NCI-H1105 (cell line): Measurements from ENCODE around the gene DRG2.

Experiments used
- DNase-seq: peaks from one replicate; lab custom pipeline; 2025; lab: John Stamatoyannopoulos, UW

DRG2 gene

DNA sequence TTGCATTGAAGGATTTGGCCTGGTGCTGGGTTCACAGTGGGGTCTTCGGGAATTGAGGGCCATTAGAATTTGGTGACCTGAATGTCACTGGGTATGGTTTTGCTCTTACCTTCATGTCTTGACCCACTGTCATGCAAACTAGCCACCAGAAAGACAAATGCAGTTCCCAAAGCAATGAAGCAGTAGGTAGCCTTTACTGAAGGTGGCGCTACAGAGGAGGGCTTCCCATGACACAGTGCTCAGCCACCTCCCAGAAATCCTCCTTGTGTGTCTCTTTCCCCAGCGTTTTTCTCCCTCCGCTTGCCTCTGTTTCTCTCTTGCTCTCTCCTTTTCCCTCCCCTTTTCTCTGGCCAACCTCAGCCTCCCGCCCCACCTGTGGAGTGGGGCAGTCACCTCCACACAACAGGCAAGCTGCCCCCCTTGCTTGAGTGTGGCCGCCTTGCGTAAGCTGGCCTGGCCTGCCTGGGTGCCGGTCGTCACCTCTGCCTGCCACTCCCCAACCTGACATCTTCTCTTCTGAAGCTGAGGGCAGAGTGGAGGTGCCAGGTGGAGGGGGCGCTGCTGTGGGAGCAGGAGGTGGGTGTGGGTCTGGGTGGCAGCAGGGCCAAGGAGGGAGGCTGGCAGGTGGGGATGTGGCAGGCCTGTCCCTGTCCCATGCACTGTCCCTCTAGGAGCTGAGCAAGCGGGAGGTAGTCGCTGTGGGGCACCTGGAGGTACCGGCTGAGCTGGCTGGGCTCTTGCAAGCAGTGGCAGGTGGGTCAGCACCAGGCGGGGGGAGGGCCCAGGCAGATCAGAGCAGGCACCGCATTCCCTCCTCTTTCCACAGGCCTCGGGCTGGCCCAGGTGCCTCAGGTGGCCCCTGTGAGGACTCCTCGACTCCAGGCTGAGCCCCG, 55.5 kb downstream of the DRG2 start:
- no peak for DNase-seq

DNA sequence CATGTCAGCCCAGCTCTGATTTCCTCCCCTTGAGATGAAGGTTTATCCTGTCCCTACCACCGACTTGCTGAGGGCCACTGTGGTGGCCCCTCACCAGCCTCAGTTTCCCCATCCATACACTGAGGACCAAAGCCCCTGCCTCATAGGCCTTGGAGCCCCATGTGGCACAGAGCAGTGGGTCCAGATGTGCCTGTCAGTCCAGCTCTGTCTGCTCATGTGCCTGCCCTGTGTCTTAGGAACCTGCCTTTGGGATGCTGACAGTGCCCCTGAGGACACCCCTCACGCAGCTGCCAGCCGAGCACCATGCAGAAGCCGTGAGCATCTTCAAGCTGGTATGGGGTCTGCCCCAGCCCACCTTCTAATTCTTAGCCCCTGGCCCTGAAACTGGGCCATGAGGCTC, 56.5 kb downstream of the DRG2 start:
- no peak for DNase-seq

DNA sequence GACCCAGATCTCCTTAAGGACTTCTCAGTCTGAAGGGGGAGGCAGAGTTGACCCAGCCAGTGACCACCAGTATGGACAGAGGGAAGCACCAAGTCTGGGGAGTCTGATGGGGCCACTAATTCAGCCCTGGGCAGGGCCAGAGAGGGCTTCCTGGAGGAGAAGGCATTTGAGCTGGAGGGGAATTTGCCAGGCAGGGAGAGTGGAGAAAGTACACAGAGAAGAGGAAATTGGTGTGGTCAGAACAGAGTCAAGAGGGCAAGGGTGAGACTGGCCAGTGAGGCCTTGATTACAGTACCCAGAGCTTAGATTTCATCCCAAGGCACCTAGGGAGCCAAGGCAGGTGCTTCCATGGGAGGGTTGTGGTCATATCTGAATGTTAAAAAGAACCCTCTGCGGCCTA, 57.1 kb downstream of the DRG2 start:
- DNase-seq, result no peak

DNA sequence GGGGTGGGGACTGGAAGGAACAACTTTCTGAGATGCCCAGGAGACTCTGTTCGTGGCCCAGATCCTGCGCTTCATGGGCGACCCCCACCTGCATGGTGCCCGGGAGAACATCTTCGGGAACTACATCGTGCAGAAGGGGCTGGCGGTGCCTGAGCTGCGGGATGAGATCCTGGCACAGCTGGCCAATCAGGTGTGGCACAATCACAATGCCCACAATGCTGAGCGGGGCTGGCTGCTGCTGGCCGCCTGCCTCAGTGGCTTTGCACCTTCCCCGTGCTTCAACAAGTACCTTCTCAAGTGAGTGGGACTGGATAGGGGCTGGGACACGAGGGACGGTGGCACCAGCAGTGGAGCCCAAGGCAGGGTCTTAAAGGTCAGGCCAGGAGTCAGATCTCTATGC, 58.1 kb downstream of the DRG2 start:
- DNase-seq, result no peak

DNA sequence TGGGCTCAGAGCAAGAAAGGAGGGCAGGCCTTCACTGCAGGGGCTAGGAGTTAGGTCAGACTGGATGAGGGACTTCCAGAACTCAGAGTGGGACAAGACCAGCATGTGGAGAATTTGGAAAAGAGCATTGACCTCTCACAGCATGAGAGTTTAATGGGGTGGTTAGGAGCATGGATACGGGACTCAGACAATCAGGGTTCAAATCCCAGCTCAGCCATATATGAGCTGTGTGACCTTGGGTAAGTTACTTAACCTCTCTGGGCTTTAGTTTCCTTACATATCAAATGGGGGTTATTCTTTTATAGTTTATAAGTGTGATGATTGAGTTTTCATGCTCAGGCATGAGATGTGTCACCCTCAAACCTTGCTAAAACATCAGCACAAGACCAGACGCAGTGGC, 58.5 kb downstream of the DRG2 start:
- no peak for DNase-seq

DNA sequence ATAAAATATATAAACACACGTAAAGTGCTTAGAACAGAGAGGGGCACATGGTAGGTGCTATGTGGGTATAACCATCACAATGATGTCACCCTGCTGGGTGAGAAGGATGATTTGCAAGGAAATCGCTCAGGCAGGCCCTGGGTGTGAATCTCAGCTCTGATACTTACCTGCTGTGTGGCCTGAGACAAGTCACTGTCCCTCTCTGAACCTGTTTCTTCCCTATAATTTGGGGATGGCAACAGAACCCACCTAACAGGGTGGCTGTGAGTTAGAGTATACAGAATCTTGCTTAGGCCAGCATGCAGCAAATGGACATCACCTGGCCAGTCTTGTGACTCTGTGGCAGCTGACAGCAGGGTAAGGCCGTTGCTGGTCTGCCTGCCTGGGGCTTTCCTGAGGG, 59.2 kb downstream of the DRG2 start:
- DNase-seq, result no peak

DNA sequence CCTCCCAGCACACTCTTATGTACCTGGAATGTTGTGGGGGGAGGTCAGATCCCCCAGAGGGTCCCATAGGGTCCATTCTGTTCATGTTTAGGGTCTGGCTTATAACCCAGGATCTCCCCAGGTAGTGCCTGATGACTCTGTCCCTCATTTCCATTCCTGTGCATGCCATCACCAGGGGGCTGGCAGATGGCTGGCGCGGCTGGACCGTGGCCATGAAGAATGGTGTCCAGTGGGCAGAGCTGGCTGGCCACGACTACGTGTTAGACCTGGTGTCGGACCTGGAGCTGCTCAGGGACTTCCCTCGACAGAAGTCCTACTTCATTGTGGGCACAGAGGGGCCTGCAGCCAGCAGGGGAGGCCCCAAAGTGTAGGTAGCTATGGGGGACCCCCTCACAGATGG, 60.8 kb downstream of the DRG2 start:
- DNase-seq, result no peak

DNA sequence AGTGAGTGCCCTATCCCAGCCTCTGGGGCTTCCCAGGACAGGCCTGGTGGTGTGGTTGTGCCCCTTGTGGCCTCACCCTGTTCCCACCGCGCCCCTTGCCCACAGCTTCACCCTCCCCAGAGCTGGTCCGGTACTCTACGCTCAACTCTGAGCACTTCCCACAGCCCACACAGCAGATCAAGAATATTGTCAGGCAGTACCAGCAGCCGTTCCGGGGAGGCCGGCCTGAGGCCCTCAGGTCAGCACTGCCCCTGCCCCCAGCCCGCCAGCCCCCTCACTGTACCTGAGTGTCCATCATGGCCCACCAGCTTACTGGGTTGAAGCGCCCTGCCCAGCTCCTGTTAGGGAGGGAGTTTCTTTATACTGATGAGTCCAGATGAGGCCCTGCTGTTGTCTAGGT, 63.5 kb downstream of the DRG2 start:
- no peak for DNase-seq

DNA sequence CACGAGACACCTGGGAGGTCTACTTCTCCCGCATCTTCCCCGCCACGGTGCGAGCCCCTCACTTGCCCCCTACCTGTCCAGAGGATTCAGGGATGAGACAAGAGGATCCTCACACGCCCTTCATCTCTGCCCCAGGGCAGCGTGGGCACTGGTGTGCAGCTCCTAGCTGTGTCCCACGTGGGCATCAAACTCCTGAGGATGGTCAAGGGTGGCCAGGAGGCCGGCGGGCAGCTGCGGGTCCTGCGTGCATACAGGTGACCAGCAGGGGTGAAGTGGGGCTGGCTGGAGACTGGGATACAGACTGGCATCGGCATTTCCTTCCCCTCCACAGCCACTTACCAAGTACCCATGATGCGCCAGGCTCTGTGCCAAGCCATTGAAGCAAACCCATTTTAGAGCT, 67.4 kb downstream of the DRG2 start:
- DNase-seq, result no peak

DNA sequence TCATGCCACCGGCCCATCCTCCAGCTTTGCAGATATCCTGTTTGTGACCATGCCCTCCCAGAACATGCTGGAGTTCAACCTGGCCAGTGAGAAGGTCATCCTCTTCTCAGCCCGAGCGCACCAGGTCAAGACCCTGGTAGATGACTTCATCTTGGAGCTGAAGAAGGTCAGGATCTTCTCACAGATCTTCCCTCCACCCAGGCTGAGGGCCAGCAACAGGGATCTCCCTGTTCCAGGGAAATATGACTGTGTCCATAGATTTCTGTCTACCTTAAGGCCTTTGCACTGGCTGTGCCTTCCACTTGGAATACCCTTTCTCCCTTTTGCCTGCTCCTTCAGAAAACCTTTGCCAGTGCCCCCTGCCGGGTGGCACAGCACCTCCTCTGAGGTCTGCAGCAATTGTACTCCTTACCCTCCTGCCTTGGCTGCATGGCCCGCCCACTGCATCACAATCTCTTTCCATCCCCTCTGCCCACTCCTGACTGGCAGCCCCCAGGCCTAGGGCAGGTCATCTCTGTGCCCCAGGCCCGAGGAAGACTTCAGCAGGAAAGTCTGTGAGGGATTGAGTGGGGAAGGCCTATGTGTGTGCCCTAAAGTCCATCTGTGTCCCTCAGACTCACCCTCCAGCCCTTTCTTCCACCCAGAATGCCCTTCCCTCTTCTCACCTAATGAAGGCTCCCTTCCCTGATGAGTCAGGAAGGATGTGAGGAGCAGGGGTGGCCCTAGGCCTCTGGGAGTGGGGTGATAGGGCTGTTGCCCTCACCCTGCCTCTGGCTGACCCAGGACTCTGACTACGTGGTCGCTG, 68.6 kb downstream of the DRG2 start:
- no peak for DNase-seq

DNA sequence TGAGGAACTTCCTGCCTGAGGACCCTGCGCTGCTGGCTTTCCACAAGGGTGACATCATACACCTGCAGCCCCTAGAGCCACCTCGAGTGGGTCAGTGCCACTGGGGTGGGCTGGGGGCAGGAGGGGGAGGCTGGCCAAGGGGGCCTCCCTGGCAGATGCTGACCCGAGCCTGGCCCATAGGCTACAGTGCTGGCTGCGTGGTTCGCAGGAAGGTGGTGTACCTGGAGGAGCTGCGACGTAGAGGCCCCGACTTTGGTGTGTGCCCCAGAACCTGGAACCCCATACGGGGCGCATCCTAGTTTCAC, 69.2 kb downstream of the DRG2 start:
- no peak for DNase-seq
